Measurements from ENCODE around the gene POLR2A.
A peak's percentile ranks its signal among the peaks of the same experiment; 100 is the strongest.

POLR2A gene

DNA sequence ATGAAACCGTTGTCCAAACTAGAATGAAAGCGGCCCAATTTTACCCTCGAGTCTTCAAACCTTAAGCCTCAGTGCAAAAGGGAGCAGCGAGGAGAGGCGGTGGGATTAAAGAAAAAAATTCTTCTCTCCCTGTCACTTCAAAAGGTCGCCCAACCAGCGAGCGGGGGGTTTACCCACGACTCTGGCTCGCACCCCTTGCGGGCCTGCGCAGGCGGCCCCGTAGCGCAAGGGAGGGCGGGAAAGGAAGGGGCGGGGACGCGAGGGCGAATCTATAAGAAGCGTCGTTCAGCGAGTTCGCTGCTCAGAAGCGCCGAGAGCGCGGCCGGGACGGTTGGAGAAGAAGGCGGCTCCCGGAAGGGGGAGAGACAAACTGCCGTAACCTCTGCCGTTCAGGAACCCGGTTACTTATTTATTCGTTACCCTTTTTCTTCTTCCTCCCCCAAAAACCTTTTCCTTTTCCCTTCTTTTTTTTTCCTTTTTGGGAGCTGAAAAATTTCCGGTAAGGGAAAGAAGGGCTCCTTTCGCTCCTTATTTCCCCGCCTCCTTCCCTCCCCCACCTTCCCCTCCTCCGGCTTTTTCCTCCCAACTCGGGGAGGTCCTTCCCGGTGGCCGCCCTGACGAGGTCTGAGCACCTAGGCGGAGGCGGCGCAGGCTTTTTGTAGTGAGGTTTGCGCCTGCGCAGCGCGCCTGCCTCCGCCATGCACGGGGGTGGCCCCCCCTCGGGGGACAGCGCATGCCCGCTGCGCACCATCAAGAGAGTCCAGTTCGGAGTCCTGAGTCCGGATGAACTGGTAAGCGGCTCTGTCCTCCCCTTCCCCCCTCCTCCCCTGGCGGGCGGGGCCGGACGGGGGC, at the start of gene POLR2A:
TSS of gene POLR2A (plus strand) at position 300 of the 852 bp plus-strand sequence.
- DNase-seq, result peak; percentile 95 to 99 (median 96)

DNA sequence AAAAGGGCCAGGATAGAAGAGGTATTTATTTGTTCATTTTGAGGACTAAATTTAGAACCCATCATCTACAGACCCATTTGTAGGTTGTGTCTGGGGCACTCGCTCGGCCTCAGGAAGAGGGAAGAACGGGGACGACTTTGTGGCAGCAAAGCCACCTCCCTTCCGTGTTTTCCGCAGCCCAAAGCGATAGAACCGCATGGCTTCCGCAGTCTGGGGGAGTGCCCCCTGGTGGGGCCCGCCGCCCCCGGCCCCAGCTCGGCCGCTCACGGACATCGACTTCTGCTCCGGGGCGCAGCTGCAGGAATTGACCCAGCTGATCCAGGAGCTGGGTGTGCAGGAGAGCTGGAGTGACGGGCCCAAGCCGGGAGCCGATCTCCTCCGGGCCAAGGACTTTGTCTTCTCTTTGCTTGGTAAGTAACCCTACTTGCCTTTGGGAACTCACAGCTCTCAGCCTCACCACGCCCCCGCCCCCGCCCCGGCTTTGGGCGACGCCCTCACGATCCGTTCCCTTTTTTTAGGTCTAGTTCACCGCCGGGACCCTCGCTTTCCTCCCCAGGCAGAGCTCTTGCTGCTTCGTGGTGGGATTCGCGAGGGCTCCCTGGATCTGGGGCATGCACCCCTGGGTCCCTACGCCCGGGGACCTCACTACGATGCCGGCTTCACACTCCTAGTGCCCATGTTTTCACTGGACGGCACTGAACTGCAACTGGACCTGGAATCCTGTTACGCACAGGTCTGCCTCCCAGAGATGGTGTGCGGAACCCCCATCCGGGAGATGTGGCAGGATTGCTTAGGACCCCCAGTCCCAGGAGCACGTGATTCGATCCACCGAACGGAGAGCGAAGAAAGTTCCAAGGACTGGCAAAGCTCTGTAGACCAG, 48.2 kb upstream of the POLR2A start:
- peak in 2 of 4 experiments; percentile 35 to 51 for DNase-seq

DNA sequence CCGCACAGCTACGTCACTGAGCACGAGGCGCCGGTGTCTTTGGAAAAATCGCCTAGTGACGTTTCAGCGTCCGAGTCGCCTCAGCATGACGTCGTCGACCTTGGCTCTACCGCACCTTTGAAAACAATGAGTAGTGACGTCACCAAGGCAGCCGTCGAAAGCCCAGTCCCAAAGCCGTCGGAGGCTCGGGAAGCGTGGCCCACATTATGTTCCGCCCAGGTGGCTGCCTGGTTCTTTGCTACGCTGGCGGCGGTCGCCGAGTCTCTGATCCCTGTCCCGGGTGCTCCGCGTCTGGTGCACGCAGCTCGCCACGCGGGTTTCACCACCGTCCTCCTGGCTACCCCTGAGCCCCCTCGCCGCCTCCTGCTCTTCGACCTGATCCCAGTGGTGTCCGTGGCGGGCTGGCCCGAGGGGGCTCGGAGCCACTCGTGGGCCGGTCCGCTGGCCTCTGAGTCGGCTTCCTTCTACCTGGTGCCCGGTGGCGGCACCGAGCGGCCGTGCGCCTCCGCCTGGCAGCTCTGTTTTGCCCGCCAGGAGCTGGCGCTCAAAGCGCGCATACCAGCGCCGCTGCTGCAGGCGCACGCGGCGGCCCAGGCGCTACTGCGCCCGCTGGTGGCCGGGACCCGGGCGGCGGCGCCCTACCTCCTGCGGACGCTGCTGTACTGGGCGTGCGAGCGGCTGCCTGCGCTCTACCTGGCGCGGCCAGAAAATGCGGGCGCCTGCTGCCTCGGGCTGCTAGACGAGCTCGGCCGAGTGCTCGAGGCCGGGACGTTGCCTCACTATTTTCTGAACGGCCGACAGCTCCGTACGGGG, 47.4 kb upstream of the POLR2A start:
- peak; percentile 48 to 76 (median 68) for DNase-seq

DNA sequence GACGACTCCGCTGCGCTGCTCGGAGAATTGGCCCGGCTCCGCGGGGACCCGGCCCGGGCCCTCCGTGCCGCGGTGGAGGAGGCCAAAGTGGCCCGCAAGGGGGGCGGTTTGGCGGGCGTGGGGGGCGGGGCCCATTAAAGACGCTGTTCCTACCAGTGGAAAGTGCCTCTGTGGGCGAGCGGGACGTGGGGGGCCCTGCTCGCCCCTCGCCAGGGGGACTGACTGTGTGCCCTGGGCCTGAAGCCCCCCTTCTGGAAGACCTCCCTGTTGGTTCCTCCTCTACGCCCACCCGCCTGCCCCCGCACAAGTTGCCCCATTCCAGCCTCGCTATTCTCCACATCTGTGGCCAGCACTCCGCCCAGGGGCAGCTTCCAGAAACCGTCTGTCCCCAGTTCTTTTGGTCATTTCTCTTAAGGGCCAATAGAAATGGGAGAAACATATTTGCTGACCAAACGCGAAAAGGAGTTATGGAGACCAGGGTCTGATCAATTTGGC, 46.8 kb upstream of the POLR2A start:
- no peak for DNase-seq

GRCh38 chr17:7437950-7438614, 46.1 kb upstream of the POLR2A start:
- peak in 1 of 4 experiments; percentile 19 for DNase-seq

- DNase-seq, result no peak
Measured at GRCh38 chr17:7438656-7439460, 45.3 kb upstream of the POLR2A start.

DNA sequence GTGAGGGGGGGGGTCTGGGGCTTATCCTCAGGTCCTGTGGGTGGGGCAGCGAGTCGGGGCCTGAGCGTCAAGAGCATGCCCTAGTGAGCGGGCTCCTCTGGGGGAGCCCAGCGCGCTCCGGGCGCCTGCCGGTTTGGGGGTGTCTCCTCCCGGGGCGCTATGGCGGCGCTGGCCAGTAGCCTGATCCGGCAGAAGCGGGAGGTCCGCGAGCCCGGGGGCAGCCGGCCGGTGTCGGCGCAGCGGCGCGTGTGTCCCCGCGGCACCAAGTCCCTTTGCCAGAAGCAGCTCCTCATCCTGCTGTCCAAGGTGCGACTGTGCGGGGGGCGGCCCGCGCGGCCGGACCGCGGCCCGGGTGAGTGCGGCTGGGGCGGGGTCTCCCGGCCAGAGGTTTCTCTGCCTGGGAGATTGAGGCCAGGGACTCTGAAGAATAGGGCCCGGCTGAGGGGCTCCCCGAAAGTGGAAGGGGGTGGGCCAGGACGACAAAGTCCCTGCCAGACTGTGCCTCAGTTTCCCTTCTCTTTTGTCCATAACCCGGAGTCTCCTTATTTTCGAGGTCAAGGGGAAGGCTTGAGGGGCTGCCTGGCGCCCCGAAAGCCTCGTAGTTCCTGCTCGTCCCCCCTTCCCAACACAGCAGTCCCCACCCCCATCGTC, 44.6 kb upstream of the POLR2A start, which contains the start of gene FGF11:
TSS of gene FGF11 (plus strand) at position 51 of the 651 bp plus-strand sequence. CDS start at position 160, 109 bp downstream.
- DNase-seq, result no peak

GRCh38 chr17:7440113-7440833, 43.9 kb upstream of the POLR2A start:
- DNase-seq, result no peak

- DNase-seq, result no peak
Measured at GRCh38 chr17:7440834-7441195, 43.4 kb upstream of the POLR2A start.

GRCh38 chr17:7441266-7441665, 42.9 kb upstream of the POLR2A start:
- DNase-seq, result no peak

DNA sequence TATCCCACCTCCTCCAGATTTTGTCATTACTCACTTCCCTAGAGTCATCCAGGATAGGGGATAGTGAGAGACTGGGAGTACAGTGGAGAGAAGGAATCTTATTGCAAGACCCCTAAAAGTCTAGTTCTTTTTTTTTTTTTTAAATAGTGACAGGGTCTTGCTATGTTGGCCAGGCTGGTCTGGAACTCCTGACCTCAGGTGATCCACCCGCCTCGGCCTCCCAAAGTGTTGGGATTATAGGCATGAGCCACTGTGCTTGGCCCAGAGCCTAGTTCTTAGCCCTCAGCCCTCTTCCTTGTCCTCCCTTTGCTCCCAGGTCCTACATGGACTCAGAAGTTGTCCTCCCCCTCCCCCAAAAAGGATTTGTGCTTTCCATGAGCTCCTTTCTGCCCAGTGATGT, 42.0 kb upstream of the POLR2A start:
- no peak for DNase-seq

DNA sequence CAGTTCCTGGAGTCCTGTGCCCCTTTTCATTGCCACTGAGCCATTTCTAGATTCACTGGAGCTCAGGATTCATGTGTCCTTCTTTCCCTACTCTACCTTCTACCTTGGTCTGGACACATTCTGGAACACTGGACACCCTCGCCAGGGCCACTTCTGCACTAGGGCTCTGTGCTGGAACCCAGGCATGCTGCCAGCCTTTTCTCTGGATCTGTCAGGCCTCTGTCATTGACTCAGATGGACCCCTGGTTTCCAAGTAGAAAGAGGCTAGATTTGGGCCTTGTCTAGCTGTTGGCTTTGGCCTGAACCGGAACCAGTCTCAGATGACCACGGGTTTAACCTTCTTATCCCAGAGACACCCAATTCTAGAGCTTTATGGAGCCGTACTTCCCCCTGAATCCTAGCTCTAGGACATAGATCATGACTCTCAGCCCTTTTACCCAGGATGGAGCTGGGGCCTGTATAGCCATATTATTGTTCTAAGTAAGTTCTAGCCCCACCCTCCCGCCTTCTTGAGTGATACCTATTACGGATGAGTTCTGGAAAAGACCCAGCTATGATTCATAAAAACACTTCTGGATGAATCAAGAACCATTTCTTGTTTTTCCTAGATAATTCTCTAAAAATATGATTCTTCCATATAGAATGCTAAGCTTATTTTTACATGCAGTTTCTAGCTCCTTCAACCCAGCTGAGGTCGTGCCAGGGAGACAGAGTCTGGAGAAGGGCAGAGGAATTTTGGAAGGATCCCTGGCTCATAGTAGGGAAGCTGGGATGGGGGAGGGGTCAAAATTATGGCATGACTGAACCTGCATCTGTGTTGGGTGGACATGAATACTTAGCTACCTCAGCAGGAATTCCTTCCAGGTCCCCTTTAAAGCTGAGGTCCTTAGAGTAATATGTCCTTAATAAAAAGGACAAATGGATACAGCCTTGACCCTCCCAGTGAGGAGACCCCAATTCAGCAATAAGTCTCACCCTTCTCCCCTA, 40.4 kb upstream of the POLR2A start:
- DNase-seq, result no peak

DNA sequence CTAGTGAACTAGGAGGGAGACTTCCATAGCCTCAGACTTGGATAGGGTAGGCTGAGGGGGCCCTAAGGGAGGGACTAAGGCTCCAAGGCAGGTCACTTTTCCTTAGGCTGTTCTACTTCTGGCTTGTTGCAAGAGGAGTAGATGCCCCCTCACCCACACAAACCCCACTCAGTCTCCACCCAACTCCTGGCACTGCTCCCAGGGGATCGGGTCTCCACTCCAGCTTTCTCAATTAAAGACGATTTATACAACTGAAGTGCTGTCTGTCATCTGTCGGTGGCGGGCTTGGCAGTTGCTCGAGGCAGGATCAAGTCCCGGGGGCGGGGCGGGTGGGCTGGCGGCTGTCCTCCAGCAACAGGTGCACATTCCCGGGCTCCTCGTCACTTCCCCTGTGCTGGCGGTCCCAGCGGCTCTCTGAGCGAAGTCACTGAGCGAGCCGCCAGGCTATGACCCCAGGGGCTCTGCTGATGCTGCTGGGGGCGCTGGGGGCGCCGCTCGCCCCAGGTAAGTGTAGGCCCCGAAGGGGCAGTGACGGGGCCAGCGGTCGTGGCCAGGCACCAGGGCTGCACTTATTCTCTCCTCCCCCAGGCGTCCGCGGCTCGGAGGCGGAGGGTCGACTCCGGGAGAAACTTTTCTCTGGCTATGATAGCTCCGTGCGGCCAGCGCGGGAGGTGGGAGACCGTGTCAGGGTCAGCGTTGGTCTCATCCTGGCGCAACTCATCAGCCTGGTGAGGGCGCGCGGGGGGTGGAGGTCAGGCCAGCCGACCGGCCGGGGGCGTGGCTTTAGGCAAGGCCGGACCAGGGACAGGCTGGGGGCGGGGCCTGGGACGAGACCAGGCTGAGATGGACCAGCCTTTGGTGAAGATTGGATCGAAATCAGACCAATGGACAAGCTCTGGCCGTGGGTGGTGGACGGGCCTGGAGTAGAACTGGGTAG, 39.2 kb upstream of the POLR2A start, which contains the start of gene CHRNB1:
TSS of gene CHRNB1 (plus strand) at position 380 of the 937 bp plus-strand sequence. CDS start at position 447, 67 bp downstream.
- DNase-seq, result no peak

- DNase-seq, result peak in 1 of 4 experiments; percentile 14
Measured at GRCh38 chr17:7445619-7445968, 38.6 kb upstream of the POLR2A start.

DNA sequence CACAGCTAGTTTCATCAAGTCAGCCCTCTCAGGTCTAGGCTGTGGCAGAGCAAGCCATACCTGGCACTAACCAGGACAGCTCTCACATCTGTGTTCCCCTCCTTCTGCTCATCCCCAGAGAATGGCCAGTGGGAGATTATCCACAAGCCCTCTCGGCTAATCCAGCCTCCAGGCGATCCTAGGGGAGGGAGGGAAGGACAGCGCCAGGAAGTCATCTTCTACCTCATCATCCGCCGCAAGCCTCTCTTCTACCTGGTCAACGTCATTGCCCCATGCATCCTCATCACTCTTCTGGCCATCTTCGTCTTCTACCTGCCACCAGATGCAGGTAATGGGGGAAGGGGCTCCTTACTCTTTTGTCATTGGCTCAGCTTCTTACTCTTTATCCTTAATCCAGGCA, 35.7 kb upstream of the POLR2A start:
- no peak for DNase-seq

DNA sequence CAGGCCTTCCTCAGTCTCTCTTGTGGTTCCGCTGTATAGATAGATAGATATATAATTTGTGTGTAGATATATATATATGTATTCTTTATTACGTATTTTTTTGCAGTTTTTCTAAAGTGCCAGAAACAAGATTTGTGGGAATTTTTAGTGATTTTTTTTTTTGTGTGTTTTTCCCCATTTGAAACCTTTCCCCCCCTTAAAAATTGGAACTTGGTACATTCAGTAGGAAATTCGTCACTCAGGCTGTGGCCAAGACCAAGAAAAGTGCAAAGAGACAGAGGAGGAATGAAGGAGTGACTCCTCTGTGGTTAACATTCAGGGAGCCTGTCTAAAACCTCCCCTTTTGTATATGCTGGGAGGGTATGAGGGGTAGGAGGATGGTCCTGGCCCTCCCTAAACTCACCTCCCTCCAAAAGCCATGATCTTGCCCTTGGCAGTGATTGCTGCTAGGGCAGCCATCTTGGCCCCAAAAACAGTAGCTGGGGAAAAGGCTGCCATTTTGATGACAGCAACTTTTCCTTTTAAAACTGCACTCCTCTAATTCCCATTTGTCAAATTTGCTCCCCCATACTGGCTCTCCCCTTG, 24.1 kb upstream of the POLR2A start:
- no peak for DNase-seq
